GM21723 (cell line): ENCODE measurements around the gene AHRR.

Experiments used
- ATAC-seq: cut with Tn5 transposase; IDR thresholded peaks from one replicate; pipeline ENCODE4 v1.9.1; 2021; ENCODE audit warnings: mild to moderate bottlenecking, moderate library complexity; ENCODE audit not compliant: unreplicated experiment

Gene AHRR

DNA sequence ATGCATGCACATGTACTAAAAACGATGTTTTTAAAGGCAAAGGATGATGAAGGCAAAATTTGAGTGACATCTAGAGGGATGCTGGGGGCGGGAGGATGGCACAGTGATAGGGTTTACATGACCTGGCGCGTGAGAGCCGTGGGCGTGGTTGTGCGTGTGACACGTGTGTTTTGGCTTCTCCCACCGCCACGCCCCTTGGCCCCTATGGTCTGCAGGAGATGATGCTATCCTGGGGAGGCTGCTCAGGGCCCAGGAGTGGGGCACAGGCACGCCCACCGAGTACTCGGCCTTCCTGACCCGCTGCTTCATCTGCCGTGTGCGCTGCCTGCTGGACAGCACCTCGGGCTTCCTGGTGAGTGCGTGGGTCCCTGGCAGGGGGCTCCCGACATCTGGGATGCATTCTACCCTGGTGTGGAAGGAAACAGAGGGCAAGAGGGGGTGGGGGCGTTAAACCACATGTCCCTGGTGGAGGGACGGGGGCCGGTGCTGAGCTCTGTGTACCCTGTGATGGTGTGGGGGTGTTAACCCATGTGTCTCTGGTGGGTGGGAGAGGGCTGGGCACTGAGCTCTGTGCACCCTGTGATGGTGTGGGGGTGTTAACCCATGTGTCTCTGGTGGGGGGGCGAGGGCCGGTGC lies 102.2 kb downstream of the AHRR start:
- no peak for ATAC-seq

DNA sequence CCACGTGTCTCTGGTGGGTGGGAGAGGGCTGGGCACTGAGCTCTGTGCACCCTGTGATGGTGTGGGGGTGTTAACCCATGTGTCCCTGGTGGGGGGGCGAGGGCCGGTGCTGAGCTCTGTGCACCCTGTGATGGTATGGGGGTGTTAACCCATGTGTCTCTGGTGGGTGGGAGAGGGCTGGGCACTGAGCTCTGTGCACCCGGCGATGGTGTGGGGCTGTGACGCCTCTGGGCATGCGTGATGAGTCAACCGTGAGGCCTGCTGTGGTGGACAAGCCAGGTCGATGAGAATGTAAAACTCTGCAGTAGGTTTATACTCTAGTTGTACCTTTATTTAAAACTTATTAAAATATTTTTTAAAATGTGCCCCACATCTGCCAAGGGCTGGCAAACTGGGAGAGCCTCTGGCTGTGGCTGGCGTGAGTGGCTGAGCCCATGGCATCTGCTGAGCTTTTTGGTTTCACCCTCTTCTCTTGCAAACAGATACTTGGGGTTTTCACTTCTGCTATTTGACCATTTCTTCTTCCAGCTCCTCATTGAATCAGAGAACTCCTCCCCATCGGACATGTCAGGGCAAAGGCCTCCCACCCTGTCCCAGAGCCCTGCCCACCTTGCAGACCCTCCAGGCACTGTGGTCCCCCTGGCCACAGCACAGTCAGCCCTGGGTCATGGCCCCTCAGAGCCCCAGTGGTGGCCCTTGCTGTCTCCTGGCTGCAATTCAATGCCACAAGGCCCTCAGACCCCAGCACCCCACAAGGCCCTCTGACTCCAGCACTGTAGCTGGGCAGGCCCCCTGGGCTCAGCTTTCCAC lies 103.0 kb downstream of the AHRR start:
- ATAC-seq: peak; percentile 94

DNA sequence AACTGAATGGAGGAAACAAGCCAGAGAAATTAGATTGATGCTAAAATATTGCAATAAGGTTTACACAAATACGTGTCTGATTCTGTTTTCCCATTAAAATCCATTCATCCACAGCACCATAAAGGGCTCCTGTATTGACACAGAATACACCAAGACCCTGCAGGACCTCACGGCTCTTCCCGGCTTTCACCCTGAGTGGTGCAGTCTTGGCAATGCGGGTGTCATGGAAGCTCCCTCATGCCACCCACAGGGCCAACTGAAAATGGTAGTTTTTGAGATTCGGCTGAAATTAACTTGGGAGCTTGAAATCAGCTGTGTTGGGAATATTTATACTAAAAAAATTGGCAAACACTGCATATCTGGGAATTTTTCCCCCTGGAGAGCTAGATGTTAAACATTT lies 104.2 kb downstream of the AHRR start:
- no peak for ATAC-seq

DNA sequence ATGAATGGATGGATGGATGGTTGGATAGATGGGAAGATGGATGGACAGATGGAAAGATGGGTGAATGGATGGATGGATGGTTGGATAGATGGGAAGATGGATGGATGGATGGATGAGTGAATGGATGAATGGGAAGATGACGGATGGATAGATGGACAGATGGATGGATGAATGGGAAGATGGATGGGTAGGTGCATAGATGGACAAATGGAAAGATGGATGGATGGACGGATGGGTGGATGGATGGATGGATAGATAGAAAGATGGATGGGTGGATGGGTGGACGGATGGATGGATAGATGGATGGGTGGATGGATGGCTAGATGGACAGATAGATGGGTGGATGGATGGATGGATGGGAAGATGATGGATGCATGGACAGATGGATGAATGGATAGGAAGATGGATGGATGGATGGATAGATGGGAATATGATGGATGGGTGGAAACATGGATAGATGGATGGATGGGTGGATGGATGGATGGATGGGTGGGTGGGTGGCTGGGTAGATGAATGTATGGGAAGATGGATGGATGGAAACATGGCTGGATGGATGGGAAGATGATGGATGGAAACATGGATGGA lies 105.0 kb downstream of the AHRR start:
- no peak for ATAC-seq

DNA sequence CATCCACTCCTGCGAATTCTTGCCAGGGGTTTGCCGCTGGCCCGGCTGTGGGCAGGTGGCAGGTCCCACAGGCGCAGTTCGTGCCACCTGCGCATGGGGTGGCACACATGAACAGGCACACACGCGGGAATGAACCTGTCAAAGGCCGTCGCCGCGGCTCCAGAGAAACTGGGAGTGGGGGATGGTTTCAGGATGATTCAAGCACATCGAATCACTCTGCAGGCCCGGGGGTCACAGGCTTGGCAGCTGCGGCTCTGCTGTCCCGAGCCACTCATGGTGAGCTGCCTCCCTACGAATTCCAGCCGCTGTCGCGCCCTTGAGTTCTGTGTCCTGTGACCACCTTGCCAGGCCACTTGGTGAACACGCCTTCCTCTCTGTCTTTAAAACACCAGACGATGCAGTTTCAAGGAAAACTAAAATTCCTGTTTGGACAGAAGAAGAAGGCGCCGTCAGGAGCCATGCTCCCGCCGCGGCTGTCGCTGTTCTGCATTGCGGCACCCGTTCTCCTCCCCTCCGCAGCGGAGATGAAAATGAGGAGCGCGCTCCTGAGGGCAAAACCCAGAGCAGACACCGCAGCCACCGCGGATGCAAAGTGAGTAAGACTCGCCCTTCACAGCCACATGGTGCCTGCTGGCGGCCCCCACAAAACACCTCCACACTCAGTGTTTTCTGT lies 106.0 kb downstream of the AHRR start:
- ATAC-seq: no peak

DNA sequence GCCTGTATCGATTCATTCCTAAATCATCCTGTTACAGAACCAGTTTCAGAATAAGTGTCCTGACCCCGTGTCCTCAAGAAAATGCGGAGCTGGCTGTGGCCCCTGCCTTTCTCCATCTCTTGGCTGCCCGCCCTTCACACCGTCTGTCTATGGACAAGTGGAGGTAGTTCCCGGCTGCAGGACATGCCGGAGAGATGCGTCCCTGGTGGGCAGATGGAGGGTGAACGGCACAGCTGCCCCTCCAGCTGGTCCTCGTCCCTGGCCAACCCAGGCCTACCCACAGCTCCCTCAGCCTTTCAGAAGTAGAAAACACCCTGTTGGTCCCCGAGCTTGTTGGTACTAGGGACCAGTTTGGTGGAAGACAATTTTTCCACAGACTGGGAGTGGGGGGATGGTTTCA lies 106.7 kb downstream of the AHRR start:
- no peak for ATAC-seq

DNA sequence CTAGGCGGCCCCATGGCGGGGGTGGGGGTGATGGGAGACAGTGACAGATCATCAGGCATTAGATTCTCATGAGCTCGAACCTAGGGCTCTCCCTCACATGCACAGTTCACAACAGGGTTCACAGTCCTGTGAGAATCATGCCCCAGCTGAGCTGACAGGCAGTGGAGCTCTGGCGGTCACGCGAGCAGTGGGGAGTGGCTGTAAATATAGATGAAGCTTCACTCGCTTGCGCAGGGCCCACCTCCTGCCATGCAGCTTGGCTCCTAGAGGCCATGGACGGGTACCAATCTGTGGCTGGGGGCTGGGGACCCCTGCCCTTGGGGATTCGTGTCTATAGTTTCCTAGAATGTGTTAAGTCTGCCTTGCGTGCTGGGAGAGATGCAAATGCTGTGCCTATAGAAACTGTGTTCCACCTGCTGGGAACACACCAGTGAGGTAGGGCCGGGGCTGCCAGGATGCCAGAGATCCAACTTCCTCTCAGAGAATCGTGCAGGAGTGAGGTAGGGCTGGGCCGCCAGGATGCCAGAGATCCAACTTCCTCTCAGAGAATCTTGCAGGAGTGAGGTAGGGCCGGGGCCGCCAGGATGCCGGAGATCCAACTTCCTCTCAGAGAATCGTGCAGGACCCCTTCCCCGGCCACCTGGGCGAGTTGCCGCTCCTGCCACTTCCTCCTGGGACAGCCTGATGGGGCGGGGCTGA lies 107.4 kb downstream of the AHRR start:
- ATAC-seq: no peak

DNA sequence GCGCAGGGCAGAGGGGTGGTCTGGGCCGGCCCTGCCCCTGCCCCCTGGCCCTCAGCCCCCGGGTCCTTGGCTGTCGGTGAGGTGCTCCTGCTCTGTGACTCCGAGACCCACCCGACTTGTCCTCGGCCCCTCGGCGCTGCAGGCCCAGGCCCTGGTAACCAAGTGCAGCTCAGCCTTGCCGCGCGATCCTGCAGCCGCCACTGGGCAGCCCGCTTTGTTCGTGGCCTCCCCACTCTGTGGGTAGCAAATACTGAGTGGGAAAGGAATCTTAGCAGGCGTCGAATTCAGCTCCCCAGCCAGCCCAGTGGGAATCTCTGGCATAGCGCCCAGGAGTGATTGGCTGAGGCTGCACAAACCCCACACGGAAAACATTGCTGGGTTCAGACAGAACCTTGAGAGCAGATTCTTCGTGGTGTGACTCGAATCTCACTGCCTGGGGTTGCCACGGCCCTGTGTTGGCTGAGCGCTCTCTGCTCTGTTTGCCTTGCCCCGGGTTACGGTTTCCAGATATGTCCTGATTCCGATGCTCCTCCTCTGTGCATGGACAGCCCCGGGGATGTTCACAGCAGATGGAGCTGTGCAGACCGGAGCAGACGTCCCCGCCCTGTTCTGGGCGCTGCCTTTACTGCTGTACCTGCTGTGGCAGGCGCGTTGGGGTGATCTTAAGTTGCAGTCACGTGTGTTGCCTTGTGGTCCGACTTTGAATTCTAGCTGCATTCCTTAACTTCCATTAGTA lies 108.1 kb downstream of the AHRR start:
- no peak for ATAC-seq

DNA sequence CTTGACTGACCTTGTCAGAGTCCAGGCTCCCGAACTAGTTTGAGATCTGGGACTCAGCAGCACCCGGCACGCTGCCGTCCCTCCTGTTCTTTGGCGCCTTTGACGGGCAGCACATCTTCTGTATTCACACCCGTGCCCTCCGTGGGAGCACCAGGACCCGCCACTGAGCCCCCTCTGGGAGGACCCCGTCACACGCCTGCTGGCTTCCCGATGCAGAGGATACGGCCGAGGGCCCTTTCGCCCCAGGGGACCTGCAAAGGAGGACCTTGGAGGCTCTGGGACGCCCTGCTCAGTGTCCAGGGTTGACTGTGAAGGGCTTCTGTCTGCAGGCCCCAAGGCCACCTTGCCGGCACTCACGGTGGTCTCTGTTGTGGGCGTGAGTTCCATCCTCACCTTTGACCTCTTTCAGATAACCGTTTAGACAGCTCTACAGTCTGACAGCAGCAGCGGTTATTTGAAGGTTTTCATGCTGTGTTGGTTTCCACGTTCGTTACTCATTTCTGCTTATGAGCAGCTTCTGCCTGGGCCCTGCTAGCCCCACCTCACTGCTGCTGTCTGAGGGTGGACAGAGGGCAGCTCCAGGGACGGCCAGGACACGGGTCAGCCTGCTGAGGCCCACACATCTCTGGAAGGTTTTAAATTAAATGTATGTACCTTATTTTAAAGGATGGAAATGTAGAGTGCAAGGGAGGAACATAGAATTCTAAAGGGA lies 108.9 kb downstream of the AHRR start:
- ATAC-seq: no peak

DNA sequence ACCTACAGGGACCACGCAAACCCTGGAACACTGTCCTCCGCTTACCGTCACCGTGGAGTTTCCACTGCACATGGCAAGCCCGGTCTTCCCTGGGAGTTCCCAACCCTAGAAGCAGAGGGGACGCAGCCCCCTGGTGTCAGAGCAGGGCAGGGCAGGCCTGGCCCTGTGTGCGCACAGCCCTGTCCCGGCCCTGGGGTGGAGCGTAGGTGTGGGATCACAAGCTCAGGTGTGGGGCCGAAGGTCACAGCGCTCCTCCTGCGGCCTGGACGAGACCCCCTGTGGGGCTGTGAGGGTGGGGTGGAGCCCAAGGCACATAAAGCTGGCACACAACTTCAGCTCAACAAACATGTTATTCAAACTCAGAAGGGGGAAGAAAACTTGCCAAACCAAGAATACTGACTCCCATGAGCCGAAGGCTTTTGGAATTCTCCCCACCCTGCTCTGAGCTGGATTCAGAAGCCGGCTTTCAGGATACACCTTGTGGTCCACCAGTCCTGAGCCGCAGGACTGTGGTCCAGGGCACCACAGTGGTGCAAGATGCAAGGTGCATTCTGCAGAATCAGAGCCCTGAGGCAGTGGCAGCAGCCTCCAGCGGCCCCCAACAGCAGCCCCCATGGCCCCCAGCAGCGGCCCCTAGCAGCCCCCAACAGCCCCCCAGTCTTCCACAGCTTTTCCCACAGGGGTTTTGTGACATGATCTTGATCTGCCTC lies 109.6 kb downstream of the AHRR start:
- no peak for ATAC-seq

DNA sequence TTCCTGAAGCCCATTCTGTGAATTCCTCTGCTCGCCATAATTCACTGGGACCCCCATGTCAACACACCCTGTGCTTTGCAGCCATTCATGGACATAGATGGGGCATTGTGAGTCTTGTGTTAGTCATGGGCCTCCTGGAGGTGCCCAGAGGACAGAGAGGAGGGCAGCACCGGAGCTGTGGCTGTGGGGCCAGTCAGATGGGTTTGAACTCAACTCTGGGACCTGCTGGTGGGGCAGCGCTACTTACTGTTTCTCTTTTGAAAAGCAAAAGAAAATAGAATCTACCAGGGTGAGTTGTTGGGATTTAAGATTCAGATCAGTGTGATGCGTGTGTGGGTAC lies 110.2 kb downstream of the AHRR start:
- ATAC-seq: no peak

DNA sequence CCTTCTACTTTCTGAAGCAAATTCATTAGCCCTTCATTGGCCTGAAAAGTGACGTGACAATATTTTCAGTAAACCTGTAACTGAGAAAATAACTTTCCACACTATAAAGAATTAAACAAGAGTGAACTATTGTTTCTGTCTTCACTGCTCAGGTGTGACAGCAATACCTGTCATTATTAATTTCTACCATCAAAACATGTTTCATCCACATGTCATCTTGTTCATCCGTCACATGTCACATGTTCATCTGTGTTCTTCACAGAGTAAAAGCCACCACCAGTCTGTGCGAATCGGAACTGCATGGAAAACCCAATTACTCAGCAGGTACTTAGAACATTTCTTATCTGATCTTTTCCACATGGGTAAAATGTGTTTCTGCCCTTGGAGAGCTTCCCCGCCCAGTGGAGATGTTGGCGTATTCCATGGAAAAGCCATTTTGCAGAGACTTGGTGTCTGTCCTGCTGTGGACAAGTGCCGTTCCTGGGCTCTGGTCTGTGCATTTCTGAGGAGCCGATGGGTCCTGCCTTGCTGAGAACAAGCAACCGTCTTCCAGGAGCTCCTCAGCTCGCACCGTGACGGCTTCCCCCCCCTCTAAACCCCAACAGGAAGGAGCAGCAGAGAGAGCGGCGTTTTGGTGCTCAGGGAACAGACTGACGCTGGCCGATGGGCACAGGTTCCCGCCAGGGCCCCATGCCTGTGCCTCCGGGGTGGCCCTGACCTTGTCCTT lies 110.8 kb downstream of the AHRR start:
- no peak for ATAC-seq

DNA sequence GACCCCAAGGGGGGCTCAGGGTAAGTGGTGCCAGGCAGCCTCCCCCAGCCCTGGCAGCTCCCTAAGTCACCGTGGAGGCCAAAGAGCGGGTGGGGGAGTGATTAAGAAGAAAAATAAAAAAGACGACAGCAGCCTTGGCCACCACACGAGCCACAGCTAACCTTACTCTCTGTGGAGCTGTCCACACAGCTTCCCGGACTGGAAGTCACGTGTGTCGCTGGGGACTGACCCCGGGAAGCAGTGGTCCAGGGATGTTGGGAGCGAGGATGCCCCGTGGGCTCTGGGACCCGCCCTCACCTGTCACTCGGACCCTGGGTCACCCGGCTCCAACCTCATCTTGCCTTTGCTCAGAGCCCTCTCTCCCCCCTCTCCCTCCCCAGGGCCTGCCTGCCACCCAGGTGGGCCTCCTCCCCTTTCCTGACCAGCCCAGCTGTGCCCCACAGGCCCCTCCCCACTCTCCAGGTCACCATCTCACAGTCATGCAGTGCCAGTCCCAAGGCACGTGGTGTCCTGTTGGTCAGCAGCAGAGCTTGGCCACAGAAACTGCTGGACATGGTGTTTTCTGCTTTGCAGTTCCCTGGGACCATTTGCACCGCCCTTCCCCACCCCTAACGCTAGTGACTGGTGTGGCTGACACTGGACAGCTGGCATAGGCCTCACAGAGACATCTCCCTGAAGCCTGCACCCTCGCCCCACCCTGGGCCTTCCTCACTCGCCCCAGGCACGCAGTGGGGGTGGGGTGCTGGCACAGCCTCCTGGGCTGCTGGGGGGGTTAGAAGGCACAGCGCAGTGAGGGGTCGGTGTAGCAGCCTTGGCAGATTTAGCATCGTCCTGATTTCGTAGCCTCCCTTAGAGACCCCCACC lies 111.6 kb downstream of the AHRR start:
- no peak for ATAC-seq

DNA sequence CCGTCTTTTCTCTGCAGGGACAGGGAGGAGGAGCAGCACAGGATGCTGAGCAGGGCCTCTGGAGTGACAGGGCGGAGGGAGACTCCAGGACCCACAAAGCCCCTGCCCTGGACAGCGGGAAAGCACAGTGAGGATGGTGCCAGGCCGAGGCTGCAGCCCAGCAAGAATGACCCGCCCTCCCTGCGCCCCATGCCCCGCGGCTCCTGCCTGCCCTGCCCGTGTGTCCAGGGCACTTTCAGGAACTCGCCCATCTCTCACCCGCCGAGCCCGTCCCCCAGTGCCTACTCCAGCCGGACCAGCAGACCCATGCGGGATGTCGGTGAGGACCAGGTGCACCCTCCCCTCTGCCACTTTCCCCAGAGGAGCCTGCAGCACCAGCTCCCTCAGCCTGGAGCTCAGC lies 112.3 kb downstream of the AHRR start:
- ATAC-seq: no peak

DNA sequence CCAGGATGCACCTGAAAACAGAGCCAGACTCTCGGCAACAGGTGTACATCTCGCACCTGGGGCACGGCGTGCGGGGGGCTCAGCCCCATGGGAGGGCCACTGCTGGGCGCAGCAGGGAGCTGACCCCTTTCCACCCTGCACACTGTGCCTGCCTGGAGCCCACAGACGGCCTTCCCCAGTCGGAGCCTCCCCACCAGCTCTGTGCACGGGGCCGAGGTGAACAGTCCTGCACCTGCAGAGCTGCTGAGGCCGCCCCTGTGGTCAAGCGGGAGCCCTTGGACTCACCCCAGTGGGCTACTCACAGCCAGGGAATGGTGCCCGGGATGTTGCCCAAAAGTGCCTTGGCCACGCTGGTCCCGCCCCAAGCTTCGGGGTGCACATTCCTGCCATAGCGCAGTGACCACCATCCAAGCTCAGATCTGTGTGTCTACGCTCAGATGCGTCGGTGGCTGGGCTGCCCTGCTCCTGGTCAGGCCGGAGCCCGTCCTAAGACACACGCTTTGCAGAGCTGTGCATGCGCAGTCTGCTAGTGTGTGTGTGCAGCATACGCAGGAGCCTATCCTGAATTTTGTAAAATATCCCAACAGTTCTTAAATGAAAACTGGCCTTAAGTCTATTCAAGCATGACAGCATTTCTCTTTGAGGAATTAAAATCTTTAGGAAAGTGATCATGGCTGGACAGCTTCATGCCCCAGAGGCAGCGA lies 113.1 kb downstream of the AHRR start:
- no peak for ATAC-seq

DNA sequence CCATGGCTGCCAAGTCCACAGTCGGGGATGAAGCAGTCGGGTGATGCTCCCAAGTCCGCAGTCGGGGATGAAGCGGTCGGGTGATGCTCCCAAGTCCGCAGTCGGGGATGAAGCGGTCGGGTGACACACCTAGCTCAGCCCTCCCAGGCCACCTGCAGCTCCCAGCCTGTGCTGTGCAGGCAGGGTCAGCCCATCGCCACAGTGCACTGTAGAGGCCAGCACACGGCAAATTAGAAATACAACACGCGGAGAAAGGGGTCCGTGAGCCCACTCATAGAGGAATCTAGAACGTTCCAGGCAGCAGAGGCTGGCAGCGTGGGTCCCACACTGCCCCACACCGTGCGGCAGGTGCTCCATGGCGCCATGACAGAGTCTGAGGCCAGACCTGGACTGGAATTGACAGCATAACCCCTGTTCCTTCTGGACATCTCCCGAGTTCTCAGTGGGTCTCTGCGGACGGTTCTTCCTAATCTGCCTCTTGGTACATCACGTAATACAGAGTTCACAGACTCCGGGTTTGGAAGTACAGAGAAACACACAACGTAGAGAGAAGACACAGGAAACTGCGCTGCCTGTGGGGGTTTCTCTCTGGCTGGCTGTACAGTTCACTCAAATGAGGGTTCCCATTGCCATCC lies 113.8 kb downstream of the AHRR start:
- ATAC-seq: no peak
